SK-N-SH treated with all-trans-retinoic acid at 6 μM for 48 hours (cell line): ENCODE results near the gene LHCGR.
"Not testable (repeated sequence)": the region's sequence is repeated elsewhere in the genome, so short reads cannot be mapped to it uniquely, and the experiment has no call there.

ENCODE experiments used
- ATAC-seq: fragments of 200-7000 bp; cut with Tn5 transposase; 3 replicates; pipeline ENCODE4 v1.9.1; 2020; ENCODE audit warnings: mild to moderate bottlenecking, moderate library complexity
- ARNTL ChIP-seq: fragments of 450-650 bp; formaldehyde crosslinking; IDR thresholded peaks from 2 replicates; pipeline ENCODE4 v1.5.0; 2020; ENCODE audit warnings: low read depth, mild to moderate bottlenecking, moderate library complexity, borderline replicate concordance
- CREB5 ChIP-seq: fragments of 250-450 bp; sonication (Bioruptor Pico); IDR thresholded peaks from 2 replicates; pipeline ENCODE4 v1.5.1; 2020; ENCODE audit warnings: low read depth, mild to moderate bottlenecking, moderate library complexity
- CSDC2 ChIP-seq: fragments of 250-450 bp; sonication (Bioruptor Pico); IDR thresholded peaks from 2 replicates; pipeline ENCODE4 v1.5.0; 2020; ENCODE audit warnings: mild to moderate bottlenecking, moderate library complexity
- CSRNP3 ChIP-seq: fragments of 250-450 bp; sonication (Bioruptor Pico); IDR thresholded peaks from 2 replicates; pipeline ENCODE4 v1.5.1; 2021; ENCODE audit warnings: mild to moderate bottlenecking, moderate library complexity
- ESRRG ChIP-seq: fragments of 250-450 bp; sonication (Bioruptor Pico); IDR thresholded peaks from 2 replicates; pipeline ENCODE4 v1.6.1; 2021; ENCODE audit warnings: mild to moderate bottlenecking
- GLIS3 ChIP-seq: fragments of 250-450 bp; sonication (Bioruptor Pico); IDR thresholded peaks from 2 replicates; pipeline ENCODE4 v1.5.0; 2020; ENCODE audit warnings: mild to moderate bottlenecking, moderate library complexity
- ISL1 ChIP-seq: fragments of 250-450 bp; sonication (Bioruptor Pico); IDR thresholded peaks from 2 replicates; pipeline ENCODE4 v2.1.2; 2022; ENCODE audit warnings: mild to moderate bottlenecking, moderate library complexity
- OSR1 ChIP-seq: fragments of 250-450 bp; sonication (Bioruptor Pico); IDR thresholded peaks from 2 replicates; pipeline ENCODE4 v1.8.0; 2022; ENCODE audit warnings: moderate library complexity, mild to moderate bottlenecking, inconsistent platforms
- PATZ1 ChIP-seq: fragments of 250-450 bp; sonication (Bioruptor Pico); IDR thresholded peaks from 2 replicates; pipeline ENCODE4 v1.8.0; 2020; ENCODE audit warnings: mild to moderate bottlenecking, moderate library complexity, borderline replicate concordance
- POU6F1 ChIP-seq: fragments of 250-450 bp; sonication (Bioruptor Pico); IDR thresholded peaks from 2 replicates; pipeline ENCODE4 v1.8.0; 2021; ENCODE audit warnings: low read depth, mild to moderate bottlenecking, moderate library complexity, borderline replicate concordance
- RARB ChIP-seq: fragments of 250-450 bp; sonication (Bioruptor Pico); IDR thresholded peaks from 2 replicates; pipeline ENCODE4 v1.8.0; 2021; ENCODE audit warnings: mild to moderate bottlenecking, moderate library complexity
- SNAI2 ChIP-seq: fragments of 250-450 bp; sonication (Bioruptor Pico); IDR thresholded peaks from 2 replicates; pipeline ENCODE4 v1.5.0; 2020; ENCODE audit warnings: mild to moderate bottlenecking, moderate library complexity
- TCF4 ChIP-seq: fragments of 250-450 bp; sonication (Bioruptor Pico); IDR thresholded peaks from 2 replicates; pipeline ENCODE4 v1.8.0; 2021; ENCODE audit warnings: mild to moderate bottlenecking, moderate library complexity, borderline replicate concordance
- TOX ChIP-seq: fragments of 250-450 bp; sonication (Bioruptor Pico); IDR thresholded peaks from 2 replicates; pipeline ENCODE4 v1.8.0; 2021; ENCODE audit warnings: mild to moderate bottlenecking, moderate library complexity, borderline replicate concordance
- TSHZ2 ChIP-seq: fragments of 250-450 bp; sonication (Bioruptor Pico); IDR thresholded peaks from 2 replicates; pipeline ENCODE4 v1.5.0; 2020; ENCODE audit warnings: mild to moderate bottlenecking, moderate library complexity
- ZC3H10 ChIP-seq: fragments of 250-450 bp; sonication (Bioruptor Pico); IDR thresholded peaks from 2 replicates; pipeline ENCODE4 v1.5.1; 2021; ENCODE audit warnings: mild to moderate bottlenecking, moderate library complexity
- ZFP3 ChIP-seq: fragments of 250-450 bp; sonication (Bioruptor Pico); IDR thresholded peaks from 2 replicates; pipeline ENCODE4 v1.5.0; 2020; ENCODE audit warnings: mild to moderate bottlenecking, moderate library complexity
- ZFP30 ChIP-seq: fragments of 450-650 bp; formaldehyde crosslinking; IDR thresholded peaks from 2 replicates; pipeline ENCODE4 v1.5.0; 2022; ENCODE audit warnings: mild to moderate bottlenecking, moderate library complexity
- ZNF565 ChIP-seq: fragments of 450-650 bp; formaldehyde crosslinking; conservative IDR thresholded peaks from 2 replicates; pipeline ENCODE4 v1.5.0; 2020; ENCODE audit warnings: low read depth, mild to moderate bottlenecking, moderate library complexity
- ZNF70 ChIP-seq: fragments of 450-650 bp; formaldehyde crosslinking; IDR thresholded peaks from 2 replicates; pipeline ENCODE4 v1.5.0; 2020; ENCODE audit warnings: mild to moderate bottlenecking, moderate library complexity
- ZNF8 ChIP-seq: fragments of 450-650 bp; formaldehyde crosslinking; IDR thresholded peaks from 2 replicates; pipeline ENCODE4 v1.5.0; 2020; ENCODE audit warnings: mild to moderate bottlenecking, moderate library complexity

The LHCGR gene

DNA sequence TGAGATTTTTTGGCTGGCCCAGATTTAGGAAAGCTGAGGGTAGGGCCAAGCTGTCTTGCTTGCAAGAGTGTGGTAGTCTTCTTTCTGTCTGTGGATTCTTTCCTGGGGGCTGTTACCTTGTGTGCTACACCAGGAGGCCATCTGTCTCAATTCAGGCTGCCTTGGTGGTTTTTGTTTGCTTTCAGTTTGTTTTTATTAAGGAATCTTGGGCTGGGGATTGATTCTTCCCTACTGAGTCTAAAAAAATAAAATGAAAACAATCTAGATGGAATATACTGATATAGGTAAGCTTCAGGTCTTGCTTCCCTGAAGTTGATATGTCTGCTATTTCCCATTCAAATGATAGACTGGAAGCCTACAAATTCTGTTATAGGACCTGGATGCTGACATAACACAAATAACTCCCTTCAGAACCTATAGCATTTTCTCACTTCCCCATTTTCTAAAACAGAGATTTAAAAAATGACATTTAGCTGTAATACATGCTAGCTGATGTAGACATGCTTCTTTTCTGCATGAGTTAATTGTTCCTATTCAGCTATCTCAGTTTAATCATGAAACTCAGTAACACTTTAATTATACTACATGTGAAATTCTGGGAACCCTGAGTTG lies 5.3 kb downstream of the LHCGR start (continued):
- TF ChIP-seq ESRRG (CRISPR knock-in tag) (no peak), CSDC2 (CRISPR knock-in tag) (no peak), ZFP30 (CRISPR knock-in tag) (no peak), TOX (no peak), OSR1 (CRISPR knock-in tag) (no peak), ZFP3 (no peak), GLIS3 (CRISPR knock-in tag) (no peak)
- TF ChIP-seq, all 23 proteins: peak for 0

DNA sequence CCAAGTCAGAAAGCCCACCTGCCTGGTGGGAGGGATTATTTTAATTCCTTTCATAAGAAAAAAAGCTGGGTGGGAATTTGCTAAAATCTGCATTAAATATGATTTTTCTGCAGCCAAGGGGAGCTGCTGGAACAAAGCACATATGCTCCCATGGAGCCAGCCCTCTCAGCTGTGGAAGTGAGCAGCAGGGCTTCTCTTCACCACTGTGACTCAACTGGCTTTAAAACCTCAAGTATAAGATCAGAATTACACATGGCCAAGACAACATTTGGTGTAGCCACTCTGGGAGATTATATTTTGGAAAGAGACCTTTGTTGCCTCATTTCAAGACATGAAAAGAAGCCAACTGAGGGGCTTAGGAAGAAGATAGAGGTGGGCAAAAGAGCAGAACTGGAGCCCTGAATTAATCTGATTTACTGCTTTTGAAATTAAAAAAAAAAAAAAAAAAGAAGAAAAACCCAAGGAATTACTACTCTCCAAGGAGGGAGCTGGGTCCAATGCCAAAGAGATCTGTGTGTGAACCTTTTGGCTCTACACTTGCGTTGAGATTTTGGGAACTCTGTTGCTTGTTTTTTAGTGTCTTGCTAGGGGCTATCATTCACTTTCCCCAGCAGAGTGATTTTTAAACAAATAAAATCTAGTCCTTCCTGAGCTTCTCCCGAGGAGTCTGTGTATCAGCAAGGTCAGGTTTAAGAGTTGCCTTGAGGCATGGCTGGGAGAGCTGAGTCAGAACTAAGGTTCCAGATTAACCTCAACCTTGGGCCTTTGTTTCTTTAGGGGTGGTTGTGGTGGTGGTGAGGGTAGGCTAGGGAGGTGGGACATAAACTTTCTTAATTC lies 6.0 kb downstream of the LHCGR start:
- no peak for TF ChIP-seq TSHZ2
- no peak for TF ChIP-seq POU6F1 (CRISPR knock-in tag)
- no peak for TF ChIP-seq ZNF565 (CRISPR knock-in tag)
- TF ChIP-seq RARB (CRISPR knock-in tag) = no peak
- no peak for TF ChIP-seq ZC3H10 (CRISPR knock-in tag)
- TF ChIP-seq ZNF70 = no peak
- ATAC-seq = no peak

DNA sequence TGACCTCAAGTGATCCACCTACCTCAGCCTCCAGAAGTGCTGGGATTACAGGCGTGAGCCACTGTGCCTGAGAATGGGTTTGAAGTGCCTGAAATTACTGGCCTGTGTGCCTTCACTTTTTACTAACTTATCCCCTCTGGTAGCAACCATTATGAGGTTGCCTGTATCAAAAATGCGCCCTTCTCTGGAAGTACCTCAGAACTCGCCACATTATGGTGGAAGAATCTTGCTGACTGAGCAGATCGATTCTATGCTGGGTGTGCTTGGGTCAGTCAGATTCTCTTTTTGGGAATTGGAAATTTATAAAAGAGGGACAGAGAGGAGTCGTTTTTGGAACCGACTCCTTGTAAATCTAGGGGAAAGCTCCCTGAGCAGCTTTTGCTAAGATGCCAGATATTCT lies 8.2 kb downstream of the LHCGR start:
- ATAC-seq = no peak
- no peak for TF ChIP-seq OSR1 (CRISPR knock-in tag)
- TF ChIP-seq ESRRG (CRISPR knock-in tag) = no peak
- TF ChIP-seq GLIS3 (CRISPR knock-in tag) = no peak
- no peak for TF ChIP-seq SNAI2 (CRISPR knock-in tag)
- no peak for TF ChIP-seq CSDC2 (CRISPR knock-in tag)
- no peak for TF ChIP-seq ISL1 (CRISPR knock-in tag)
- no peak for TF ChIP-seq PATZ1 (CRISPR knock-in tag)
- TF ChIP-seq TCF4 = no peak
- no peak for TF ChIP-seq RARB (CRISPR knock-in tag)

GRCh38 chr2:48739236-48739635 lies 16.3 kb downstream of the LHCGR start:
- not testable (repeated sequence) for ATAC-seq

- no peak for ATAC-seq
- TF ChIP-seq GLIS3 (CRISPR knock-in tag) (no peak), RARB (CRISPR knock-in tag) (no peak), POU6F1 (CRISPR knock-in tag) (no peak), TCF4 (no peak), OSR1 (CRISPR knock-in tag) (no peak), CREB5 (CRISPR knock-in tag) (no peak), CSRNP3 (CRISPR knock-in tag) (no peak), ZFP30 (CRISPR knock-in tag) (no peak), ZC3H10 (CRISPR knock-in tag) (no peak), ZNF8 (CRISPR knock-in tag) (no peak), SNAI2 (CRISPR knock-in tag) (no peak), ARNTL (CRISPR knock-in tag) (no peak)
These were observed 16.7 kb downstream of the LHCGR start for GRCh38 chr2:48738806-48739205.
